HG03571 (cell line): ENCODE results near the gene CXCL6.

ENCODE experiments used
- ATAC-seq: cut with Tn5 transposase; IDR thresholded peaks from one replicate; pipeline ENCODE4 v1.9.1; 2021; ENCODE audit not compliant: unreplicated experiment

Gene CXCL6

GRCh38 chr4:73842696-73843095, 6.2 kb downstream of the CXCL6 start:
- ATAC-seq = no peak

DNA sequence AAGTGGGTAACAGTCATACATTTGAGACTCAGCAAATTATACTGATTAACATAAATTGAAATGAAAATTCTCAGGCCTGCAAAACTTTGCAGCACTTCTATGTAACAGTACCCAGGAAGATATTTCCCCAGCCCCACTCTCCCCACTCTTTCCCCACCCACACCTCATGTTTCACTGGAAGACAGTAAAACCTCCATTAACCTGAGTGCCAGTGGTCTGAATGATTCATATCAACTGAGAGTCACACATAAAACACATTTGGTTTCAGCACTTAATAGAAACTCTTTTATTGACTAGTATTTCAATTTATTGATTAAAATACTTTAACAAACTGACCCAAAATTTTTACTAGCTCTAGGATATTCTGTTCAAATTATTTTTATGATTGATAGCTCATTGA, 6.9 kb downstream of the CXCL6 start:
- ATAC-seq = no peak

- ATAC-seq = no peak
Observed at GRCh38 chr4:73844345-73844744, 7.9 kb downstream of the CXCL6 start.

- ATAC-seq = no peak
Observed at GRCh38 chr4:73844806-73845205, 8.3 kb downstream of the CXCL6 start.

DNA sequence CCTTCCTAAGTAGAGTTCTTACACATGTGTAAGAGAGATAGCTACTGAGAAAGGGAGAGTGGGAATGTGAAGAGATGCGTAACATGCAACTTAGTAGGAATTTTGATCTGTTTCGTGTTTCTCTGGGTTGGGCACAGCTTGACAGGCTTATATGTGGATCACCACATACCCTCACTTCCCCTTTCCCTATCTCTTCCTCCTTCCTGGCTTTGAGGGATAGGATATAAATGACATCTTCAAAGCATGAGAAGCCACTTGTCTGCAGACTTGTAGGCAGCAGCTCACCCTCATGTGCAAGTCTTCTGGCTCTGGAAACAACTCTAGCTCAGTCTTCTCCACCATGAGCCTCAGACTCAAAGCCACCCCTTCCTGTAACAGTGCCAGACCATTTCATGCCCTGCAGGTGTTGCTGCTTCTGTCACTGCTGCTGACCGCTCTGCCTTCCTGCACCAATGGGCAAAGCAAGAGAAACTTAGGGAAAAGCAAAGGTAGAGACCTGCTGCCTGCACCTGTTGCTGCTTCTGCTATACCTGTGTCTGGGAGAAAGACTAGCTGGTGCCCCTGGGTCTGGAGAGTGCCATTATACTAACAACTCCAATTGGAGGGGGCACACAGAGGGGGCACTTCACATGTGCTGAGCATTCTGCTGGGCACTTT, 11.2 kb downstream of the CXCL6 start:
- ATAC-seq = no peak

DNA sequence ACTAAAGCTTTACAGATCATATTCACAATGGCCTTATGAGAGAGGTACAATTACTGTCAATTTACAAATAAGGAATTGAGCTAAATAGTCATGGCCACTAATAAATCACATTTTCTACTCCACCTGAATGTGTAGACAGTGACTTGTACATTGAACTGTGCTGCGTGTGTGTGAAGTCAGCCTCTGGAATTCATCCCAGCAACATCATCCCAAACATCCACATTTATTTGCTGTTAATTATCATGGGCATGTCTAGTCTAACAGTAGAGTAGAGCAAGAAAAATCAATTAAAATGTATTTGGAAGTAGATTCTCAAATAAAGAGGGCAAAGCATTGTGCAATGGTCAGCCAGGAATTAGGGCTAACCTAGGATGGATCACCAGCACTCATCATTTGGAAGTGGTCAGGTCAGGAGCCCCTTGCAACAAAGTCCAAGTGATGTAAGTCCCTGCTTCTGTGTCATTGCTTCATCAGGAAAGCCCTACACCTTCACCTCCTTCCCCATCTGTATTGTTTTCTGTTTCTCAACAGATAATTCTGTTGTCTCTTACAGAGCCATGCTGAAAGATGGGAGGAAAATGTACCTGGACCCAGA, 11.8 kb downstream of the CXCL6 start:
- ATAC-seq = no peak

- ATAC-seq = no peak
Observed at GRCh38 chr4:73850261-73850970, 13.9 kb downstream of the CXCL6 start.

DNA sequence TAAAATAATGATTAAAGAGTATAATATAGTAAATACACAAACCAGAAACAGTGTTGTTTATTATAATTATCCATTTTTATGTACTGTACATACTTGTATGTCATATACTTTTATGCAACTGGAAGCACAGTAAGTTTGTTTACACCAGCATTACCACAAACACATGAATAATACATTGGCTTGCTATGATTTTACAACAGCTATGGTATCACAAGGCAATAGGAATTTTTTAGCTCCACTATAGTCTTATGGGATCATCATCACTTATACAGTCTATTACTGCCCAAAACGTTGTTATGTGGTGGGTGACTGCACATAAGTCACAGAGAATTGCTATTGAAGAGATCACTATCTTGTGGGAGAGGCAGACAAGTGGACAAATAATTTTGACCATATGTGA, 14.8 kb downstream of the CXCL6 start:
- no peak for ATAC-seq

- ATAC-seq = no peak
Observed at GRCh38 chr4:73852771-73853170, 16.3 kb downstream of the CXCL6 start.

- no peak for ATAC-seq
Observed at GRCh38 chr4:73853246-73853704, 16.8 kb downstream of the CXCL6 start, which contains the start of gene PF4V1. Gene PF4V1 (plus strand): TSS chr4:73853296. CDS start chr4:73853363, 67 bp downstream.

GRCh38 chr4:73853718-73854473, 17.4 kb downstream of the CXCL6 start:
- ATAC-seq = no peak

DNA sequence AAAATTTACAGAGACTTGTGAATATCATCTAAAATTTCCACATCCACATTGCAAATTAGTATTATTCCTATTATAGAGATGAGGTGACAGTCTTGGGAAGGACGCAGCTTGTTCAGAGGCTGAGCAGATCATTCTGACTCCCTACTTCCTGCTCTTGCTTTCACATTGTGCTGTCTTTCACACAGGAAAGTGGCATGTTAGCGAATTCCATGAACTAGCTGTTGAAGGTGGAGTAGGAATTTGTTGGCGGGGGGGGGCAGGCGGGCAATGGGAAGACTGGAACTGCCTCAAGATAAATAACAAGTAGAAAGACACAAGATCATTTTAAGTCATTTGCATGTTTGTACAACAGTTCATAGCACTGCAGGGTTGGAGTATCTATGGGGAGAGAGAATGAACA, 18.9 kb downstream of the CXCL6 start:
- no peak for ATAC-seq

- ATAC-seq = no peak
Observed at GRCh38 chr4:73856518-73856917, 20.0 kb downstream of the CXCL6 start.

- no peak for ATAC-seq
Observed at GRCh38 chr4:73859614-73860088, 23.2 kb downstream of the CXCL6 start.

DNA sequence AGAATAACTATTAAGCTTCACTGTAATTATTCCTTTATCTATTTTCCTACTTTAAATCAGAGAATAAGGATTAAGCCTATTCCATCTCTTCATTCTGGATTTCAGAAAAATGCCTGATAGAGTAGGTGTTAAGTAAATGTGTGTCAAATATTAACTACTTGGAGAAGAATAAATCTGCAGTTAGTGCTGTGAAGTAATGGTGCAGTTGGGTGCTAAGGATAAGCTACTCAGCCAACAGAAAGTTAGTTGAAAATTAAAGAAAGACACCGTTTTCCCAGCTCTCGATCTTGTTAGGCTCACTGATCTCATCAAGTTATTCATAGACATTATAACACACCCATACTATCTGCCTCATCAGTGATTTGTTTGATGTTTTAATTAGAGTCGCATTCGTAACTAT, 23.7 kb downstream of the CXCL6 start:
- ATAC-seq = no peak

DNA sequence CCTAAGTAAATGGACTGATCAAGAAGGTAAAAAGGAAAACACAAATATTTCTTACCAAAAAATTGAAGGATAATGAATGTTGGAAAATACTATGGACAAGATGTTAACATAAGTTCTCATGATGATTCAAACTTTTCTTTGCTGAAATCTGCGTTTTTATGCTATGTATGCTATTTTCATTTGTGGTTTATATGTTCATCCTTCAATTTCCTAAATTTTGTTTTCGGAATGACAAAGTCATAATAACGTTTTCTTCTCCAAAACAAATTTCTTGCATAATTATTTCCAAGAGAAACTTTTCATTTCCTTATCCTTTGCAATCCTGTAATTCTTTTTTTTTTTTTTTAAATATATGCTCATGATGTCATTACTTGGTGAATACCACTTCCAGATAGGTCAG, 24.4 kb downstream of the CXCL6 start:
- no peak for ATAC-seq

GRCh38 chr4:73862322-73862721, 25.8 kb downstream of the CXCL6 start:
- ATAC-seq = no peak

DNA sequence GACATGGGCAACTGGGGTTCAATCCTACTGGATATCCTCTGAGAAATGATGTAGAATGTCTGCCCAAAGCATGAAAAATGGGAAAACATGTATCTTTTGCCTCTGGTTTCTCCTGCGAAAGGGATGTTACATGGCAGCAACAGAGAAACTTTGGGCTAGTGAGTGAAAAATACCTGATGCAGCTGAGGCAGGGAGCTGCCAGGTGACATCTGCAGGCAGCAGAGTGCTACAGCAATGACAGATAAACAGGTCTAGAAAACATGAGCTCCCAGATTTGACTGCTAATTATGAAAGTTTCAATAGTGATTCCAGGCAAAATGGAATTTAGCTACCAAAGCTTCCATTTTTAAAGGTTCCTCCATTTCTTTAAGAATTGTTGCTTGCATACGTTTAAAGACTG, 27.9 kb downstream of the CXCL6 start:
- ATAC-seq = no peak

GRCh38 chr4:73864961-73865360, 28.5 kb downstream of the CXCL6 start:
- ATAC-seq = no peak

DNA sequence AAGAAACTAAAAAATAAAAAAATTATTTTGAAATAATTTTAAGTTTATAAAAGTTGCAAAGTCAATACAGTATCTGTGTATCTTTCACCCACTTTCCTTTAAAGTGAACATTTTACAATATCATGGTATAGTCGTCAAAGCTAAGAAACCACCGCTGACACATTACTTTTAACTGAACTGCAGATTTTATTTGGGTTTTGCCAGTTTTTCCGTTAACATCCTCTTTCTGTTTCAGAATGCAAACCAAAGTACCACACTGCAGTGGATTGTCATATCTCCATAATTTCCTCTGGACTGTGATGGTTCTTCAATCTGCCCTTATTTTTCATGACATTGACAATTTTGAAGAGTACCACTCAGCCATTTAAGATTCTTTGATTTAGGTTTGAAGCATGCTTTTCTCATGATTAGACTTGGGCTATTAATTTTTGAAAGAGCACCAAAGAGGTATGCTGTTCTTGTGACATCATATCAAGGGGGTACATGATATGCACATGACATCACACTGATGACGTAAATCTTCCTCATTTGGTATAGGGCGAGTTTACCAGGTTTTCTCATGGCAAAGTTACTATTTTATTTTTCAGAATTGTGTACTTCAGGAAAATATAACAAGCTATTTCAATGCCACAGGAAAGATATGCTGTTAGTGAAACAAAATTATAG, 29.1 kb downstream of the CXCL6 start:
- ATAC-seq = no peak

DNA sequence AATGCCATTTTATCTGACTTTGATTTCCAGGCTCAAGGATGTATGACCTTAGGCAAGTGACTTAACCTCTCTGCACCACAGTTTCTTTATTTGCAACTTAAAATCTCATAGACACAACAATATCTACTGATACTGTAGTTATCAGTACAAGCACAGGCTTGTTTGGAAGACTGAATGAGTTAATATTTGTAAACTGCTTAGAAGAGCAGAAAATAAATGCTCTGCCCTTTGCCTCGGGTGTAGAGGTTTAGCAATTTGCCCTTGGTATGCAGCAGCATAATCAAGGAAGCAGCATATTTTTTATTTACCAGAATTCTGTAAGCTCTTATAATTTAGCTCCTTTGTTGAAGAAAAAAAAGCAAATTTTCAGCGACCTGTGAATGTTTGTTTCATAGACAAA, 29.8 kb downstream of the CXCL6 start:
- no peak for ATAC-seq
